ENCODE data around the gene HRAS. TPM values are rescaled to one million over a fixed set of nuclear protein-coding genes. Genes with fewer than 3 reads are reported as not detected.

The HRAS gene
- total and polyA plus RNA-seq, 2 of the 8 experiments (the other 6 are each of a cell fraction or from before 2014, with no cell fraction given): 44.3 to 54.7 TPM

DNA sequence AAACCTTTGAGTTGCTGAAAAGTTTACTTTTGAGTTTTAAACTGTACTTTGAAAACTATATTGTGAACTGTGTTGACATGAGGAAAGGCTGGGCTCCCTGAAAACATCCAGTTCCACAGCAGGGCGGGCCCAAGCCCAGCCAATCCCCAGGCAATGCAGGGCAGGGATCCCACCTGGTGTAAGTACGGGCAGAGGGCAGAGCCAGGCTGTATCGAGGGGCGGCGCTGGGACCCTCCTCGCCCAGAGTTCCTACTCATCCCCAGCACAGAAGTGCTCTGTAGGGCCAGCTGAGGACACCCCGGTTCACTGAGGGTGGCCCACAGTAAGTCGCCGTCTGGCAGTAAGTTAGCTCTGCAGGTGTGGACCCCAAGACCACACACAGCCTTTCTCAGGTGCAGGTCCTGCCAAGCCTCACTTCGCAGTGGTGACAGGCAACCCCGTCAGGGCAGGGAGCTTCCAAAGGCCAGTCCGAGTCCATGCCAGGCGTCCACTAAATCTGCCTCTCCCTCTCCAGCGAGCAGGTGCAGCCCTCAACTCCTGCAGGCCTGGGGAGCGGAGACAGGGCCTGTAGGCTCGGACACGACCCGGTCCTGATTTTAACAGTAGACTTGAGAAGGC is 31.7 kb upstream of the HRAS start (continued):
- no peak for TF ChIP-seq ATF2 (IDR thresholded peaks at IDR 0.05; ENCODE audit: low read length)
- TF ChIP-seq RNF2 (IDR thresholded peaks at IDR 0.05; ENCODE audit: borderline replicate concordance, low read depth, low read length, missing control alignments, poor library complexity, severe bottlenecking): no peak
- no peak for TF ChIP-seq MAFK (IDR thresholded peaks at IDR 0.05; ENCODE audit: low read depth, low read length)
- TF ChIP-seq EGR1 (IDR thresholded peaks at IDR 0.05; ENCODE audit: borderline replicate concordance, low read depth, low read length): no peak
- no peak for TF ChIP-seq TAF1 (IDR thresholded peaks at IDR 0.05; ENCODE audit: low read depth, low read length)
- TF ChIP-seq, protein P1, sequence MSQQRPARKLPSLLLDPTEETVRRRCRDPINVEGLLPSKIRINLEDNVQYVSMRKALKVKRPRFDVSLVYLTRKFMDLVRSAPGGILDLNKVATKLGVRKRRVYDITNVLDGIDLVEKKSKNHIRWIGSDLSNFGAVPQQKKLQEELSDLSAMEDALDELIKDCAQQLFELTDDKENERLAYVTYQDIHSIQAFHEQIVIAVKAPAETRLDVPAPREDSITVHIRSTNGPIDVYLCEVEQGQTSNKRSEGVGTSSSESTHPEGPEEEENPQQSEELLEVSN (IDR thresholded peaks at IDR 0.05): no peak
- no peak for TF ChIP-seq BRCA1 (IDR thresholded peaks at IDR 0.05; ENCODE audit: low read depth, low read length)
- no peak for TF ChIP-seq PHF8 (conservative IDR thresholded peaks at IDR 0.05; ENCODE audit: low read depth, low read length)
- no peak for TF ChIP-seq SIX5 (IDR thresholded peaks at IDR 0.05; ENCODE audit: low read depth, low read length)
- TF ChIP-seq HDAC2 (IDR thresholded peaks at IDR 0.05; ENCODE audit: borderline replicate concordance in 1 of 2, low read depth in 2 of 2, low read length in 2 of 2): no peak
- no peak for TF ChIP-seq POLR2A (IDR thresholded peaks at IDR 0.05; ENCODE audit: control extremely low read depth in 1 of 2, low read depth in 2 of 2, low read length in 2 of 2)

Data from H1 (cell line).